ENCODE results near the gene ARID4A.
A peak's percentile ranks its signal among the peaks of the same experiment; 100 is the strongest.
"Not testable (repeated sequence)": the region's sequence is repeated elsewhere in the genome, so short reads cannot be mapped to it uniquely, and the experiment has no call there.

ARID4A gene

GRCh38 chr14:58331111-58331510, 32.8 kb downstream of the ARID4A start:
- no peaks in the 10 kb centered on the region for H3K27me3 ChIP-seq (ENCODE audit: control insufficient read depth in 3 of 3, insufficient read depth in 3 of 3, low read depth in 1 of 3, low read length in 3 of 3)
- no peak overlapping the region for H2BK15ac ChIP-seq (ENCODE audit: low read length)
- H3K23ac ChIP-seq (ENCODE audit: low read depth, low read length, poor library complexity), result no peak overlapping the region
- peaks cover 7 to 70% of the 10 kb centered on the region in 2 donors for H3K36me3 ChIP-seq (replicated peaks in 1 of 2; ENCODE audit: control insufficient read depth in 2 of 2, insufficient read depth in 2 of 2, low read length in 2 of 2)
- no peak overlapping the region for H2BK5ac ChIP-seq (ENCODE audit: low read length)
- peak overlapping the region; percentile 73 for H2AFZ ChIP-seq (ENCODE audit: low read length)
- no peak overlapping the region for H3K4ac ChIP-seq (ENCODE audit: low read length)
- peaks cover 2 to 7% of the 10 kb centered on the region in 2 donors for H3K4me1 ChIP-seq (ENCODE audit: control insufficient read depth in 2 of 2, insufficient read depth in 1 of 2, low read depth in 1 of 2, low read length in 2 of 2)
- H3K4me3 ChIP-seq (ENCODE audit: low read length in 2 of 2), result peak overlapping the region in 1 of 2 donors; percentile 41
- no peaks in the 10 kb centered on the region for H3K9me3 ChIP-seq (replicated peaks in 1 of 2; ENCODE audit: control insufficient read depth in 2 of 2, insufficient read depth in 1 of 2, low read depth in 1 of 2, low read length in 2 of 2)
- no peak overlapping the region for H3K27ac ChIP-seq (replicated peaks; ENCODE audit: low read length)
- peak overlapping the region; percentile 35 for H3K4me2 ChIP-seq (ENCODE audit: insufficient read depth, low read length, poor library complexity, severe bottlenecking)
- no peak overlapping the region for H4K8ac ChIP-seq (ENCODE audit: low read depth, low read length)
- H2AK5ac ChIP-seq (ENCODE audit: low read depth, low read length), result no peak overlapping the region
- no peaks in the 10 kb centered on the region for H3K79me1 ChIP-seq (ENCODE audit: low read depth, low read length)
- H3K14ac ChIP-seq (ENCODE audit: low read length), result no peak overlapping the region
- no peak overlapping the region for H3K9ac ChIP-seq (ENCODE audit: low read depth, low read length, poor library complexity)
- H3K18ac ChIP-seq (ENCODE audit: low read length), result no peak overlapping the region
- no peak overlapping the region for H4K91ac ChIP-seq (ENCODE audit: low read depth, low read length, poor library complexity)
- H2BK12ac ChIP-seq (ENCODE audit: low read length), result no peak overlapping the region
- no CpG with 5 or more reads among the region's 5 CpGs for WGBS, 2 donors (ENCODE audit: extremely low coverage in 2 of 2, insufficient read length in 2 of 2, insufficient replicate concordance in 1 of 2)
- peak; percentile 46 for DNase-seq (ENCODE audit: low spot score)
- no peak overlapping the region for H2BK120ac ChIP-seq (ENCODE audit: low read depth, low read length)

- Histone ChIP-seq H2BK120ac (ENCODE audit: low read depth, low read length) (no peak overlapping the region), H3K18ac (ENCODE audit: low read length) (no peak overlapping the region), H3K9me3 (replicated peaks in 1 of 2; ENCODE audit: control insufficient read depth in 2 of 2, insufficient read depth in 1 of 2, low read depth in 1 of 2, low read length in 2 of 2) (no peaks in the 10 kb centered on the region), H3K79me1 (ENCODE audit: low read depth, low read length) (no peaks in the 10 kb centered on the region), H2BK5ac (ENCODE audit: low read length) (no peak overlapping the region), H4K8ac (ENCODE audit: low read depth, low read length) (no peak overlapping the region), H2BK12ac (ENCODE audit: low read length) (no peak overlapping the region), H3K23ac (ENCODE audit: low read depth, low read length, poor library complexity) (no peak overlapping the region), H2BK15ac (ENCODE audit: low read length) (no peak overlapping the region), H3K9ac (ENCODE audit: low read depth, low read length, poor library complexity) (no peak overlapping the region), H3K4me1 (ENCODE audit: control insufficient read depth in 2 of 2, insufficient read depth in 1 of 2, low read depth in 1 of 2, low read length in 2 of 2) (peaks cover 2 to 7% of the 10 kb centered on the region in 2 donors), H2AFZ (ENCODE audit: low read length) (no peak overlapping the region), H3K36me3 (replicated peaks in 1 of 2; ENCODE audit: control insufficient read depth in 2 of 2, insufficient read depth in 2 of 2, low read length in 2 of 2) (peaks cover 7 to 69% of the 10 kb centered on the region in 2 donors), H3K27ac (replicated peaks; ENCODE audit: low read length) (no peak overlapping the region), H2AK5ac (ENCODE audit: low read depth, low read length) (no peak overlapping the region), H3K27me3 (ENCODE audit: control insufficient read depth in 3 of 3, insufficient read depth in 3 of 3, low read depth in 1 of 3, low read length in 3 of 3) (no peaks in the 10 kb centered on the region), H3K4ac (ENCODE audit: low read length) (no peak overlapping the region), H3K4me2 (ENCODE audit: insufficient read depth, low read length, poor library complexity, severe bottlenecking) (no peak overlapping the region), H4K91ac (ENCODE audit: low read depth, low read length, poor library complexity) (no peak overlapping the region), H3K14ac (ENCODE audit: low read length) (no peak overlapping the region), H3K4me3 (ENCODE audit: low read length in 2 of 2) (peak overlapping the region in 1 of 2 donors; percentile 41)
- DNase-seq (ENCODE audit: low spot score), result no peak
- no CpG with 5 or more reads among the region's 3 CpGs for WGBS, 2 donors (ENCODE audit: extremely low coverage in 2 of 2, insufficient read length in 2 of 2, insufficient replicate concordance in 1 of 2)
These were observed 34.2 kb downstream of the ARID4A start for GRCh38 chr14:58332561-58332960.

- not testable (repeated sequence) for H3K4me1 ChIP-seq (ENCODE audit: control insufficient read depth in 2 of 2, insufficient read depth in 1 of 2, low read depth in 1 of 2, low read length in 2 of 2); H3K4me3 ChIP-seq (ENCODE audit: low read length in 2 of 2); H3K79me1 ChIP-seq (ENCODE audit: low read depth, low read length); H3K14ac ChIP-seq (ENCODE audit: low read length); H2AFZ ChIP-seq (ENCODE audit: low read length); H3K4me2 ChIP-seq (ENCODE audit: insufficient read depth, low read length, poor library complexity, severe bottlenecking); H2BK120ac ChIP-seq (ENCODE audit: low read depth, low read length); H3K18ac ChIP-seq (ENCODE audit: low read length); H3K27ac ChIP-seq (replicated peaks; ENCODE audit: low read length); DNase-seq (ENCODE audit: low spot score); H3K4ac ChIP-seq (ENCODE audit: low read length); H3K9ac ChIP-seq (ENCODE audit: low read depth, low read length, poor library complexity); H2BK12ac ChIP-seq (ENCODE audit: low read length); H2BK15ac ChIP-seq (ENCODE audit: low read length); H3K23ac ChIP-seq (ENCODE audit: low read depth, low read length, poor library complexity); H4K91ac ChIP-seq (ENCODE audit: low read depth, low read length, poor library complexity); H4K8ac ChIP-seq (ENCODE audit: low read depth, low read length); H2BK5ac ChIP-seq (ENCODE audit: low read length); H3K27me3 ChIP-seq (ENCODE audit: control insufficient read depth in 3 of 3, insufficient read depth in 3 of 3, low read depth in 1 of 3, low read length in 3 of 3); H3K9me3 ChIP-seq (replicated peaks in 1 of 2; ENCODE audit: control insufficient read depth in 2 of 2, insufficient read depth in 1 of 2, low read depth in 1 of 2, low read length in 2 of 2); H2AK5ac ChIP-seq (ENCODE audit: low read depth, low read length)
- WGBS, 2 donors (ENCODE audit: extremely low coverage in 2 of 2, insufficient read length in 2 of 2, insufficient replicate concordance in 1 of 2), result no CpG with 5 or more reads among the region's 4 CpGs
- H3K36me3 ChIP-seq (replicated peaks in 1 of 2; ENCODE audit: control insufficient read depth in 2 of 2, insufficient read depth in 2 of 2, low read length in 2 of 2), result peaks cover 9 to 82% of the 10 kb centered on the region in 2 donors
These were observed 41.3 kb downstream of the ARID4A start for GRCh38 chr14:58339666-58340065.

GRCh38 chr14:58341152-58341748, 42.9 kb downstream of the ARID4A start:
- Histone ChIP-seq H3K14ac (ENCODE audit: low read length) (no peak overlapping the region), H3K27me3 (ENCODE audit: control insufficient read depth in 3 of 3, insufficient read depth in 3 of 3, low read depth in 1 of 3, low read length in 3 of 3) (no peaks in the 10 kb centered on the region), H2AK5ac (ENCODE audit: low read depth, low read length) (no peak overlapping the region), H2BK12ac (ENCODE audit: low read length) (no peak overlapping the region), H3K9me3 (replicated peaks in 1 of 2; ENCODE audit: control insufficient read depth in 2 of 2, insufficient read depth in 1 of 2, low read depth in 1 of 2, low read length in 2 of 2) (no peaks in the 10 kb centered on the region), H4K8ac (ENCODE audit: low read depth, low read length) (no peak overlapping the region), H3K79me1 (ENCODE audit: low read depth, low read length) (no peaks in the 10 kb centered on the region), H3K9ac (ENCODE audit: low read depth, low read length, poor library complexity) (no peak overlapping the region), H3K4me2 (ENCODE audit: insufficient read depth, low read length, poor library complexity, severe bottlenecking) (no peak overlapping the region), H3K4ac (ENCODE audit: low read length) (no peak overlapping the region), H4K91ac (ENCODE audit: low read depth, low read length, poor library complexity) (no peak overlapping the region), H2BK5ac (ENCODE audit: low read length) (no peak overlapping the region), H2AFZ (ENCODE audit: low read length) (no peak overlapping the region), H2BK120ac (ENCODE audit: low read depth, low read length) (no peak overlapping the region), H3K4me3 (ENCODE audit: low read length in 2 of 2) (no peak overlapping the region), H3K4me1 (ENCODE audit: control insufficient read depth in 2 of 2, insufficient read depth in 1 of 2, low read depth in 1 of 2, low read length in 2 of 2) (peaks cover 0 to 2% of the 10 kb centered on the region in 2 donors), H3K36me3 (replicated peaks in 1 of 2; ENCODE audit: control insufficient read depth in 2 of 2, insufficient read depth in 2 of 2, low read length in 2 of 2) (peaks cover 10 to 83% of the 10 kb centered on the region in 2 donors), H3K23ac (ENCODE audit: low read depth, low read length, poor library complexity) (no peak overlapping the region), H3K18ac (ENCODE audit: low read length) (no peak overlapping the region), H3K27ac (replicated peaks; ENCODE audit: low read length) (no peak overlapping the region), H2BK15ac (ENCODE audit: low read length) (no peak overlapping the region)
- no peak for DNase-seq (ENCODE audit: low spot score)
- no CpG with 5 or more reads among the region's 4 CpGs for WGBS, 2 donors (ENCODE audit: extremely low coverage in 2 of 2, insufficient read length in 2 of 2, insufficient replicate concordance in 1 of 2)
